ENCODE results near the gene PEA15. TPM values are rescaled to one million over a fixed set of nuclear protein-coding genes. Genes with fewer than 3 reads are reported as not detected.

PEA15 gene
- total and polyA plus RNA-seq, 9 of the 15 experiments (the other 6 are each of a cell fraction or from before 2014, with no cell fraction given), result 8.2 to 175 (median 35.4) TPM

- TF ChIP-seq PBX2 (CRISPR knock-in tag; IDR thresholded peaks at IDR 0.05; ENCODE audit: low read depth) (no peak), PBX2 (tag; conservative IDR thresholded peaks at IDR 0.05; ENCODE audit: low read depth) (no peak), DIDO1 (tag; IDR thresholded peaks at IDR 0.05; ENCODE audit: low read depth) (no peak)
Observed at GRCh38 chr1:160197231-160197630, 8.0 kb upstream of the PEA15 start (continued).

GRCh38 chr1:160200786-160201185 lies 4.4 kb upstream of the PEA15 start:
- no peaks in the 10 kb centered on the region for H3K9me1 ChIP-seq (ENCODE audit: control insufficient read depth, insufficient read depth, low read length)
- peaks cover 11 to 12% of the 10 kb centered on the region in 2 experiments for H3K4me1 ChIP-seq (replicated peaks in 1 of 2; ENCODE audit: control insufficient read depth in 2 of 2, insufficient read depth in 2 of 2, low read length in 2 of 2)
- H2AFZ ChIP-seq (ENCODE audit: low read depth, low read length), result no peak overlapping the region
- peaks cover 5% of the 10 kb centered on the region for H3K79me2 ChIP-seq (ENCODE audit: control insufficient read depth, insufficient read depth, low read length)
- DNase-seq (ENCODE audit: extremely low read depth in 1 of 4, low spot score in 3 of 4) (no peak), FAIRE-seq (no peak), ATAC-seq (no peak)
- no TSS peak for BruUV-seq (replicated peaks)
- no peak overlapping the region for H3K27ac ChIP-seq (ENCODE audit: extremely low read depth, low read depth, low read length)
- POLR2A ChIA-PET, result interaction anchor here (0.6 to 1.1 kb wide), 2 partner anchors 15 to 94 kb away, joined by 4 read pairs; no protein-coding TSS in a partner anchor
- CTCF ChIA-PET (ENCODE audit: low intra/inter-chr PET ratio), result interaction anchor here (0.7 kb wide), 1 partner anchor 36 kb away, joined by 4 read pairs; no protein-coding TSS in a partner anchor
- 20% methylated on average over 4 of the region's 4 CpGs for WGBS (ENCODE audit: insufficient coverage, low coverage, missing lambda C conversion rate)
- H3K4me3 ChIP-seq, result no peak overlapping the region
- in situ Hi-C loops (cut with MboI), result no loop called here
- H3K36me3 ChIP-seq (ENCODE audit: control insufficient read depth, insufficient read depth, low read length), result no peaks in the 10 kb centered on the region
- no peak overlapping the region for H3K9ac ChIP-seq (ENCODE audit: insufficient read depth in 1 of 2, low read depth in 2 of 2, low read length in 2 of 2)
- intact Hi-C loops (cut with micrococcal nuclease), result no loop called here
- H3K27me3 ChIP-seq (ENCODE audit: control insufficient read depth in 2 of 2, insufficient read depth in 2 of 2, low read length in 2 of 2), result peaks cover 0 to 4% of the 10 kb centered on the region in 2 experiments; a peak in 1 of 5 replicates
- no peak overlapping the region for H3K4me2 ChIP-seq (ENCODE audit: insufficient read depth, low read length)
- TF ChIP-seq DIDO1 (tag; IDR thresholded peaks at IDR 0.05; ENCODE audit: low read depth), result no peak
- no peak for TF ChIP-seq ZBTB7A (IDR thresholded peaks at IDR 0.05; ENCODE audit: borderline replicate concordance, control insufficient read depth, low read depth, low read length)
- TF ChIP-seq KLF13 (tag; IDR thresholded peaks at IDR 0.05; ENCODE audit: borderline replicate concordance, low read depth), result no peak
- no peak for TF ChIP-seq ZNF407 (IDR thresholded peaks at IDR 0.05; ENCODE audit: low read depth)
- no peak for TF ChIP-seq HBP1 (CRISPR knock-in tag; IDR thresholded peaks at IDR 0.05)
- no peaks in the 10 kb centered on the region for H4K20me1 ChIP-seq (replicated peaks; ENCODE audit: control insufficient read depth, insufficient read depth, low read length)
- no peaks in the 10 kb centered on the region for H3K9me3 ChIP-seq (replicated peaks; ENCODE audit: control insufficient read depth, insufficient read depth, low read depth, low read length)
